DOHH2 (cell line): ENCODE measurements around the gene CKAP2.
"Not testable (repeated sequence)": the region's sequence is repeated elsewhere in the genome, so short reads cannot be mapped to it uniquely, and the experiment has no call there.

Source experiments
- CTCF ChIP-seq: fragments of 200-600 bp; sonication (generic); IDR thresholded peaks from one replicate; pipeline ENCODE4 v1.5.1; 2014; ENCODE audit warnings: antibody characterized with exemption, mild to moderate bottlenecking, low read depth, low read length; ENCODE audit not compliant: poor library complexity, severe bottlenecking
- EZH2phosphoT487 ChIP-seq: fragments of 200-600 bp; sonication (generic); IDR thresholded peaks from 2 replicates; pipeline ENCODE4 v1.6.1; 2017; ENCODE audit warnings: borderline replicate concordance, mild to moderate bottlenecking, antibody characterized with exemption, low read length, moderate library complexity, mixed read lengths

GRCh38 chr13:52491015-52491414 lies 35.7 kb downstream of the CKAP2 start:
- not testable (repeated sequence) for TF ChIP-seq CTCF, EZH2phosphoT487
